HL-60 (cell line): ENCODE results near the gene KLF5.

Experiments
- DNase-seq, 2 experiments: peaks; one replicate each; pipeline ENCODE4 v3.0.0-alpha.2; 2010 to 2020; ENCODE audit warnings: low read depth in 1 of 2, low spot score in 1 of 2
- H3K27ac ChIP-seq: fragments of 250-450 bp; sonication (Bioruptor Pico); replicated peaks from 2 replicates; pipeline ENCODE4 v1.5.1; 2020; ENCODE audit warnings: mild to moderate bottlenecking, moderate library complexity
- H3K27me3 ChIP-seq: fragments of 250-450 bp; sonication (Bioruptor Pico); 2 replicates; pipeline ENCODE4 v1.5.1; 2021; ENCODE audit warnings: mild to moderate bottlenecking, moderate library complexity; ENCODE audit not compliant: insufficient read depth, poor library complexity, severe bottlenecking
- H3K4me3 ChIP-seq: replicated peaks from 2 replicates; pipeline ENCODE4 v1.5.1; 2011; ENCODE audit warnings: mild to moderate bottlenecking, control low read depth, low read length; ENCODE audit not compliant: insufficient read depth
- CTCF ChIP-seq: IDR thresholded peaks from one replicate; pipeline ENCODE4 v1.5.1; 2011; ENCODE audit warnings: low read length, control low read depth, inconsistent platforms; ENCODE audit not compliant: insufficient read depth
- GABPA ChIP-seq: IDR thresholded peaks from 2 replicates; pipeline ENCODE4 v1.6.1; 2012; ENCODE audit warnings: low read depth
- POLR2AphosphoS5 ChIP-seq: IDR thresholded peaks from 2 replicates; pipeline ENCODE4 v1.6.1; 2012; ENCODE audit warnings: low read depth
- SPI1 ChIP-seq: IDR thresholded peaks from 2 replicates; pipeline ENCODE4 v1.6.1; 2012; ENCODE audit warnings: low read depth, mild to moderate bottlenecking, borderline replicate concordance
- TF ChIP-seq, protein P1 (sequence below): IDR thresholded peaks from 2 replicates; pipeline ENCODE4 v1.6.1; 2012; ENCODE audit warnings: low read depth; ENCODE audit not compliant: insufficient replicate concordance

Gene KLF5

DNA sequence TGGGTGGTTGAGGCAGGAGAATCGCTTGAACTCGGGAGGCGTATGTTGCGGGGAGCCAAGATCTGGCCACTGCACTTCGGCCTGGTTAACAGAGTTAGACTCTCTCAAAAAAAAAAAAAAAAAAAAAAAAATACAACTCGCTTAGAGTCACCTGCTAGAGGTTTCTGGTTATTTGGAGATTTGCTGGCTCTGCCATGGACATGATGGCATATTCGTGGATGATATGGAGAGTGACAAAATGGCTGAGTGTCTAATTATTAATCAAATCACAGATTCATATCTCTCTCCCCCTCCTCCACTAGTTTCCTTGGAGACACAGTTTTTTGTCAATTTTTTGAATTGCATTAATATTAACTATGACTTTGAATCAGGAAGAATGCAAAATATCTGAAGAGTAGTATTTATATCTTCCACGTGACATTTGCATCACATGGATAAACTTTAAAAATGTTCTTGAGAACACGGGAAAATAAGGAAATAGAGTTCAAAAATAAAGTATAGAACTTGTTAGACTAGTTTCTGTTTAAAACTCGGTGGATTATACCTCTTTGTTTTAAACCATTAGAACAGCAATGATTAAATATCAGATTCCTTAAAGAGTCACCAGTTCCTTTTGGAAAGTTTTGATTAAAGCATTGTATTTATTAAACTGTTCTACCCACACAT is 47.8 kb downstream of the KLF5 start:
- TF ChIP-seq, protein P1, sequence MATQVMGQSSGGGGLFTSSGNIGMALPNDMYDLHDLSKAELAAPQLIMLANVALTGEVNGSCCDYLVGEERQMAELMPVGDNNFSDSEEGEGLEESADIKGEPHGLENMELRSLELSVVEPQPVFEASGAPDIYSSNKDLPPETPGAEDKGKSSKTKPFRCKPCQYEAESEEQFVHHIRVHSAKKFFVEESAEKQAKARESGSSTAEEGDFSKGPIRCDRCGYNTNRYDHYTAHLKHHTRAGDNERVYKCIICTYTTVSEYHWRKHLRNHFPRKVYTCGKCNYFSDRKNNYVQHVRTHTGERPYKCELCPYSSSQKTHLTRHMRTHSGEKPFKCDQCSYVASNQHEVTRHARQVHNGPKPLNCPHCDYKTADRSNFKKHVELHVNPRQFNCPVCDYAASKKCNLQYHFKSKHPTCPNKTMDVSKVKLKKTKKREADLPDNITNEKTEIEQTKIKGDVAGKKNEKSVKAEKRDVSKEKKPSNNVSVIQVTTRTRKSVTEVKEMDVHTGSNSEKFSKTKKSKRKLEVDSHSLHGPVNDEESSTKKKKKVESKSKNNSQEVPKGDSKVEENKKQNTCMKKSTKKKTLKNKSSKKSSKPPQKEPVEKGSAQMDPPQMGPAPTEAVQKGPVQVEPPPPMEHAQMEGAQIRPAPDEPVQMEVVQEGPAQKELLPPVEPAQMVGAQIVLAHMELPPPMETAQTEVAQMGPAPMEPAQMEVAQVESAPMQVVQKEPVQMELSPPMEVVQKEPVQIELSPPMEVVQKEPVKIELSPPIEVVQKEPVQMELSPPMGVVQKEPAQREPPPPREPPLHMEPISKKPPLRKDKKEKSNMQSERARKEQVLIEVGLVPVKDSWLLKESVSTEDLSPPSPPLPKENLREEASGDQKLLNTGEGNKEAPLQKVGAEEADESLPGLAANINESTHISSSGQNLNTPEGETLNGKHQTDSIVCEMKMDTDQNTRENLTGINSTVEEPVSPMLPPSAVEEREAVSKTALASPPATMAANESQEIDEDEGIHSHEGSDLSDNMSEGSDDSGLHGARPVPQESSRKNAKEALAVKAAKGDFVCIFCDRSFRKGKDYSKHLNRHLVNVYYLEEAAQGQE, result no peak
- TF ChIP-seq SPI1 (no peak), CTCF (no peak), GABPA (no peak), POLR2AphosphoS5 (no peak)
- no peak overlapping the region for H3K27ac ChIP-seq

GRCh38 chr13:73107481-73107880 is 48.7 kb downstream of the KLF5 start:
- TF ChIP-seq GABPA (no peak), SPI1 (no peak), CTCF (no peak), POLR2AphosphoS5 (no peak)
- TF ChIP-seq, protein P1, result no peak
- DNase-seq, result no peak
- H3K4me3 ChIP-seq, result no peak overlapping the region
- H3K27ac ChIP-seq, result no peak overlapping the region
- H3K27me3 ChIP-seq, result no peaks in the 10 kb centered on the region

More for the DNA sequence above, 47.8 kb downstream of the KLF5 start:
- Histone ChIP-seq H3K4me3 (no peak overlapping the region), H3K27me3 (no peaks in the 10 kb centered on the region)
- DNase-seq, result no peak

- Histone ChIP-seq H3K4me3 (no peak overlapping the region), H3K27me3 (no peaks in the 10 kb centered on the region), H3K27ac (no peak overlapping the region)
- peak; percentile 26; the same call in 1 of the 2 replicates for TF ChIP-seq SPI1
- TF ChIP-seq, protein P1, result no peak
- DNase-seq, result no peak
Observed at GRCh38 chr13:73107970-73108369, 49.2 kb downstream of the KLF5 start.
